GM12878 (cell line): Measurements from ENCODE around the gene AIG1. TPM values are rescaled to one million over a fixed set of nuclear protein-coding genes. Genes with fewer than 3 reads are reported as not detected.

Source experiments
- ATAC-seq: fragments of 200-7000 bp; cut with Tn5 transposase; 3 replicates; pipeline ENCODE4 v1.9.1; 2020; ENCODE audit warnings: mild to moderate bottlenecking, moderate library complexity
- BruUV-seq: library from RNA; stranded (reverse); fragments of 400-500 nt; replicated peaks from 2 replicates; lab custom pipeline; 2021; lab: Mats Ljungman, UMichigan
- CTCF ChIA-PET: fragments of 300-600 bp; sonication (Branson Sonifier 250); formaldehyde crosslinking; extraction: SDS; loops from one replicate; lab custom pipeline; 2021; ENCODE audit warnings: inconsistent platforms; lab: Yijun Ruan, JAX
- POLR2A ChIA-PET: fragments of 350-600 bp; formaldehyde crosslinking; extraction: SDS; loops from one replicate; lab custom pipeline; 2021; ENCODE audit warnings: inconsistent platforms; lab: Charles Lee
- RAD21 ChIA-PET: fragments of 300-600 bp; sonication (Branson Sonifier 250); formaldehyde crosslinking; loops from one replicate; lab custom pipeline; 2023; ENCODE audit warnings: antibody characterized with exemption; ENCODE audit not compliant: unreplicated experiment; lab: Charles Lee
- SMC1A ChIA-PET: fragments of 300-600 bp; sonication (Branson Sonifier 250); formaldehyde crosslinking; loops from one replicate; lab custom pipeline; 2023; ENCODE audit not compliant: unreplicated experiment, uncharacterized antibody; lab: Charles Lee
- DNase-seq: peaks from one replicate; pipeline ENCODE4 v3.0.0-alpha.2; 2011; ENCODE audit warnings: low read depth, low spot score
- FAIRE-seq: peaks from 3 replicates; lab custom pipeline; 2011; peaks lifted over from hg19 to GRCh38; lab: Jason Lieb, UNC
- H2AFZ ChIP-seq: 2 replicates; pipeline ENCODE4 v1.6.0; 2011; ENCODE audit warnings: low read depth, low read length, control low read depth; ENCODE audit not compliant: control insufficient read depth
- H3K27ac ChIP-seq: 2 replicates; pipeline ENCODE4 v1.5.1; 2011; ENCODE audit warnings: control low read depth; ENCODE audit not compliant: control insufficient read depth, insufficient read depth
- H3K27me3 ChIP-seq, 2 experiments: replicated peaks in 1 of 2; 2 replicates each; pipeline versions ENCODE4 v1.6.0 to v1.6.1; 2011; ENCODE audit warnings: low read length in 1 of 2; ENCODE audit not compliant: control insufficient read depth in 2 of 2, insufficient read depth in 2 of 2
- H3K36me3 ChIP-seq, 2 experiments: 2 replicates each; pipeline ENCODE4 v1.5.1; 2011; ENCODE audit warnings: low read length in 1 of 2; ENCODE audit not compliant: control insufficient read depth in 2 of 2, insufficient read depth in 2 of 2
- H3K4me1 ChIP-seq: 2 replicates; pipeline ENCODE4 v1.6.1; 2011; ENCODE audit warnings: mild to moderate bottlenecking, low read length, moderate library complexity, mixed read lengths; ENCODE audit not compliant: control insufficient read depth, insufficient read depth
- H3K4me2 ChIP-seq: 2 replicates; pipeline ENCODE4 v1.6.0; 2011; ENCODE audit warnings: control low read depth; ENCODE audit not compliant: control insufficient read depth, insufficient read depth
- H3K4me3 ChIP-seq: fragments of 200-600 bp; sonication (generic); 2 replicates; pipeline ENCODE4 v1.5.1; 2016
- H3K79me2 ChIP-seq: 2 replicates; pipeline ENCODE4 v1.6.0; 2011; ENCODE audit warnings: low read length; ENCODE audit not compliant: control insufficient read depth, insufficient read depth
- H3K9ac ChIP-seq: 2 replicates; pipeline ENCODE4 v1.8.0; 2011; ENCODE audit warnings: low read length, control low read depth, mixed read lengths; ENCODE audit not compliant: control insufficient read depth, insufficient read depth
- H3K9me3 ChIP-seq: replicated peaks from 3 replicates; pipeline ENCODE4 v1.5.1; 2011; ENCODE audit warnings: mild to moderate bottlenecking, low read length; ENCODE audit not compliant: control insufficient read depth, insufficient read depth
- H4K20me1 ChIP-seq: 2 replicates; pipeline ENCODE4 v1.6.0; 2011; ENCODE audit not compliant: control insufficient read depth, insufficient read depth
- NRF1 ChIP-seq: conservative IDR thresholded peaks from 2 replicates; pipeline ENCODE4 v1.6.1; 2011; ENCODE audit warnings: mild to moderate bottlenecking, low read depth, low read length, improper control_type of control experiment
- PAX5 ChIP-seq: IDR thresholded peaks from 2 replicates; pipeline ENCODE4 v1.6.1; 2011; ENCODE audit warnings: low read depth, low read length, borderline replicate concordance
- RFX5 ChIP-seq: IDR thresholded peaks from 2 replicates; pipeline ENCODE4 v1.6.1; 2011; ENCODE audit warnings: low read depth, low read length, improper control_type of control experiment
- WGBS: methylation state at CpG from one replicate; pipeline ENCODE4 v1.1.6; 2016; ENCODE audit warnings: low lambda C conversion rate; ENCODE audit not compliant: insufficient replicate concordance, insufficient coverage; ENCODE audit errors: missing lambda C conversion rate; 5-methylcytosine and 5-hydroxymethylcytosine counted together
- in situ Hi-C: fragments of 300-500 bp; cut with MboI; formaldehyde crosslinking; loops from 9 replicates; pipeline ENCODE4 v1.14.3; 2018; ENCODE audit warnings: mixed read lengths
- intact Hi-C: fragments of 100-400 bp; cut with micrococcal nuclease; formaldehyde crosslinking; loops from one replicate; pipeline ENCODE4 v1.14.2; 2022; ENCODE audit not compliant: unreplicated experiment
- polyA plus RNA-seq, 11 experiments: library from polyadenylated mRNA; depleted of rRNA in 4 of 11; unstranded in 6 of 11; stranded (reverse) in 5 of 11; fragments of >200 nt; fragmentation: Nextera tagmentation in 4 of 11; fragmentation: Illumina TruSeq in 1 of 11; extraction: Ambion mirVana in 4 of 11; extraction: Trizol in 1 of 11; gene quantifications; 1 replicate in 1 of 11; 2 replicates in 10 of 11; pipeline versions ENCODE4 v1.2.1 to v1.2.3, GENCODE V29; 2011 to 2016; ENCODE audit warnings: inconsistent platforms in 2 of 11, missing spikeins in 2 of 11, low read depth in 1 of 11
- total RNA-seq, 4 experiments: library from RNA; depleted of rRNA in 3 of 4; stranded (reverse); fragments of >200 nt in 3 of 4; fragmentation: Illumina TruSeq in 1 of 4; extraction: Trizol in 1 of 4; gene quantifications; 2 replicates each; pipeline versions ENCODE4 v1.2.1 to v1.2.3, GENCODE V29; 2013 to 2021
- TF ChIP-seq, protein P1 (sequence below): fragments of 450-650 bp; formaldehyde crosslinking; IDR thresholded peaks from 2 replicates; pipeline ENCODE4 v1.4.0; 2022; ENCODE audit warnings: mild to moderate bottlenecking, moderate library complexity

Gene AIG1
- total and polyA plus RNA-seq, 10 of the 15 experiments (the other 5 are each of a cell fraction or from before 2014, with no cell fraction given) = 27.0 to 74.5 (median 36.4) TPM

DNA sequence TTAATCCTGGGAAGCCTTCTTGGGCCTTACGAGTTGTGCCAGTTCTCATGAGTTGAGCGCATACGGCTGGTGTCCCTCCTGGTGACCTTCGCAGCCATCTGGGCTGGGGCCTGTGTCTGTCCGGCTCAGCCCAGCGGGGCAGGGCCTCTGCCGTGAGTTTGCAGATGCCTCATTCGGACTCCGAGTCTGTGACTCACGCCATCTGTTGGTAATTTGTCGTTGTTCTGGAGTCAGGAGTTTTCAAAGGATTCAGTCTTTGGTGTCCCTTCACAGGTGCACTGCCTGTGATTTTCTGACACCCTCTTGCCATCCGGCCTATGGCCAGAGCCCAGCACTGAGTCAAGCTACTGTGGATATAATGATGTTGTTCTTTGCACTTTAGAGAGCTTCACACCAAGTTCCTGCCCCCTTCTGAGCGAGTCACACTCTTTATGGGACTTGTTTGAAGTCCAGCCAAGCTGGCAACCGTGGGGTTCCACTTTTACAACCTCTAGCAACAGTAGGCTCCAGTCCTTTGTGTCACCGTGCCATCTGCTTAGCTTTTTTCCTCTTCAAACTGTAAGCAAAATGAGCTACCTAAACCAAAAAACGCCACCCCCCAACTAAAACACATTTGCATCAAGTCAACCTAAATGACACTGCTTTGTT is 175.6 kb downstream of the AIG1 start:
- no peak overlapping the region for H3K9ac ChIP-seq
- H3K4me1 ChIP-seq = no peaks in the 10 kb centered on the region
- H3K27ac ChIP-seq = no peak overlapping the region
- H3K9me3 ChIP-seq = no peaks in the 10 kb centered on the region
- no peak for TF ChIP-seq PAX5
- no peak for TF ChIP-seq NRF1
- TF ChIP-seq, protein P1, sequence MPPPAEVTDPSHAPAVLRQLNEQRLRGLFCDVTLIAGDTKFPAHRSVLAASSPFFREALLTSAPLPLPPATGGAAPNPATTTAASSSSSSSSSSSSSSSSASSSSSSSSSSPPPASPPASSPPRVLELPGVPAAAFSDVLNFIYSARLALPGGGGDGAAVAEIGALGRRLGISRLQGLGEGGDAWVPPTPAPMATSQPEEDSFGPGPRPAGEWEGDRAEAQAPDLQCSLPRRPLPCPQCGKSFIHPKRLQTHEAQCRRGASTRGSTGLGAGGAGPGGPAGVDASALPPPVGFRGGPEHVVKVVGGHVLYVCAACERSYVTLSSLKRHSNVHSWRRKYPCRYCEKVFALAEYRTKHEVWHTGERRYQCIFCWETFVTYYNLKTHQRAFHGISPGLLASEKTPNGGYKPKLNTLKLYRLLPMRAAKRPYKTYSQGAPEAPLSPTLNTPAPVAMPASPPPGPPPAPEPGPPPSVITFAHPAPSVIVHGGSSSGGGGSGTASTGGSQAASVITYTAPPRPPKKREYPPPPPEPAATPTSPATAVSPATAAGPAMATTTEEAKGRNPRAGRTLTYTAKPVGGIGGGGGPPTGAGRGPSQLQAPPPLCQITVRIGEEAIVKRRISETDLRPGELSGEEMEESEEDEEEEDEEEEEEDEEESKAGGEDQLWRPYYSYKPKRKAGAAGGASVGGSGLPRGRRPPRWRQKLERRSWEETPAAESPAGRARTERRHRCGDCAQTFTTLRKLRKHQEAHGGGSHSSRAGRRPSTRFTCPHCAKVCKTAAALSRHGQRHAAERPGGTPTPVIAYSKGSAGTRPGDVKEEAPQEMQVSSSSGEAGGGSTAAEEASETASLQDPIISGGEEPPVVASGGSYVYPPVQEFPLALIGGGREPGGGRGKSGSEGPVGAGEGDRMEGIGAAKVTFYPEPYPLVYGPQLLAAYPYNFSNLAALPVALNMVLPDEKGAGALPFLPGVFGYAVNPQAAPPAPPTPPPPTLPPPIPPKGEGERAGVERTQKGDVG (CRISPR knock-in tag) = no peak
- TF ChIP-seq RFX5 = no peak
- ATAC-seq = no peak
- WGBS = 78% methylated on average over 16 of the region's 16 CpGs
- RAD21 ChIA-PET = no interaction called here
- BruUV-seq = no TSS peak
- H3K79me2 ChIP-seq = no peaks in the 10 kb centered on the region
- H3K36me3 ChIP-seq = no peaks in the 10 kb centered on the region
- intact Hi-C loops (loop anchor here (10.0 kb wide), 1 partner anchor 269 kb away; no protein-coding TSS in a partner anchor), in situ Hi-C loops (no loop called here)
- SMC1A ChIA-PET = interaction anchor here (1.0 to 1.2 kb wide), 2 partner anchors 15 to 191 kb away, joined by 3 read pairs; no protein-coding TSS in a partner anchor
- FAIRE-seq = no peak
- DNase-seq = no peak
- H3K4me2 ChIP-seq = no peak overlapping the region
- POLR2A ChIA-PET = no interaction called here
- H2AFZ ChIP-seq = no peak overlapping the region
- no peaks in the 10 kb centered on the region for H3K27me3 ChIP-seq
- no peak overlapping the region for H3K4me3 ChIP-seq
- H4K20me1 ChIP-seq = no peaks in the 10 kb centered on the region
- CTCF ChIA-PET = interaction anchor here (1.1 to 1.5 kb wide), 3 partner anchors 45 to 544 kb away, joined by 3 to 4 read pairs (median 3); no protein-coding TSS in a partner anchor
